Measurements from ENCODE around the gene EMP2. TPM values are rescaled to one million over a fixed set of nuclear protein-coding genes. Genes with fewer than 3 reads are reported as not detected.

Gene EMP2
- total RNA-seq, 6 experiments from 2014 or later: 38.5 to 95.6 (median 58.4) TPM

DNA sequence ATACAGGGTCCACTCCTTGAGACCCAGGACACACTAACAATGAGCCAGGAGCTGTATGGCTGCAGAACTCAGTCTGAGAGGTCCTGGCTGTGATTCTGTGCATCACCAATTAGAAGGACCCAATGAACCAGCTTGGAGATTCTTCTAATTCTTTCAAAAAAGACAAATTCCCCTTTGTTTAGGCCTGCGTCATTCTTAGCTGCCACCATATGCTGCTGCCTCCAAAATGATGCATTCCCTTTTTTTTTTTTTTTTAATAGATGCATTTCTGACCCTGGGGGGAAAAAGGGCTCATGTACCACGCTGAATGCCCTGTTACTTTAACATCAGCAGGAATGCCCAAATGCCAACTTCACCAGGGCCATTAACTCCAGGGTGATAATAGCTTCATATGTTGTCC lies 28.5 kb downstream of the EMP2 start:
- 94% methylated on average over 2 of the region's 2 CpGs for WGBS (ENCODE audit: insufficient coverage, low coverage, low lambda C conversion rate, missing lambda C conversion rate)
- no peak overlapping the region for H3K4me3 ChIP-seq
- peaks cover 0 to 4% (median 0%) of the 10 kb centered on the region in 4 donors for H3K4me1 ChIP-seq
- H3K27ac ChIP-seq: no peak overlapping the region
- peaks cover 0 to 8% (median 2%) of the 10 kb centered on the region in 4 donors for H3K9me3 ChIP-seq
- no peak for TF ChIP-seq CTCF (IDR thresholded peaks at IDR 0.05)
- no peak for TF ChIP-seq POLR2A (IDR thresholded peaks at IDR 0.05)
- ATAC-seq (no peak), DNase-seq (no peak)
- no peaks in the 10 kb centered on the region for H3K27me3 ChIP-seq
- peaks cover 0 to 9% (median 3%) of the 10 kb centered on the region in 4 donors for H3K36me3 ChIP-seq
- intact Hi-C loops (cut with DNase I): no loop called here

GRCh38 chr16:10548404-10548803 lies 32.0 kb downstream of the EMP2 start:
- Histone ChIP-seq H3K36me3 (peaks cover 0 to 39% (median 22%) of the 10 kb centered on the region in 4 donors), H3K27me3 (no peaks in the 10 kb centered on the region), H3K9me3 (peaks cover 0 to 8% (median 0%) of the 10 kb centered on the region in 4 donors), H3K27ac (no peak overlapping the region), H3K4me3 (no peak overlapping the region), H3K4me1 (no peaks in the 10 kb centered on the region)
- 100% methylated on average over 1 of the region's 1 CpG for WGBS (ENCODE audit: insufficient coverage, low coverage, low lambda C conversion rate, missing lambda C conversion rate)
- TF ChIP-seq POLR2A (IDR thresholded peaks at IDR 0.05): no peak
- no peak for TF ChIP-seq CTCF (IDR thresholded peaks at IDR 0.05)
- no peak for ATAC-seq
- intact Hi-C loops (cut with DNase I): no loop called here
- no peak for DNase-seq

- no peak for TF ChIP-seq POLR2A (IDR thresholded peaks at IDR 0.05)
- TF ChIP-seq CTCF (IDR thresholded peaks at IDR 0.05): no peak
- H3K27ac ChIP-seq: no peak overlapping the region
- peaks cover 0 to 8% (median 0%) of the 10 kb centered on the region in 4 donors for H3K9me3 ChIP-seq
- H3K36me3 ChIP-seq: peaks cover 0 to 44% (median 25%) of the 10 kb centered on the region in 4 donors
- no peak overlapping the region for H3K4me3 ChIP-seq
- DNase-seq: no peak
- intact Hi-C loops (cut with DNase I): no loop called here
- 100% methylated on average over 5 of the region's 6 CpGs for WGBS (ENCODE audit: insufficient coverage, low coverage, low lambda C conversion rate, missing lambda C conversion rate)
- H3K4me1 ChIP-seq: no peaks in the 10 kb centered on the region
- ATAC-seq: no peak
- no peaks in the 10 kb centered on the region for H3K27me3 ChIP-seq
Observed at GRCh38 chr16:10547708-10548107, 32.7 kb downstream of the EMP2 start.

DNA sequence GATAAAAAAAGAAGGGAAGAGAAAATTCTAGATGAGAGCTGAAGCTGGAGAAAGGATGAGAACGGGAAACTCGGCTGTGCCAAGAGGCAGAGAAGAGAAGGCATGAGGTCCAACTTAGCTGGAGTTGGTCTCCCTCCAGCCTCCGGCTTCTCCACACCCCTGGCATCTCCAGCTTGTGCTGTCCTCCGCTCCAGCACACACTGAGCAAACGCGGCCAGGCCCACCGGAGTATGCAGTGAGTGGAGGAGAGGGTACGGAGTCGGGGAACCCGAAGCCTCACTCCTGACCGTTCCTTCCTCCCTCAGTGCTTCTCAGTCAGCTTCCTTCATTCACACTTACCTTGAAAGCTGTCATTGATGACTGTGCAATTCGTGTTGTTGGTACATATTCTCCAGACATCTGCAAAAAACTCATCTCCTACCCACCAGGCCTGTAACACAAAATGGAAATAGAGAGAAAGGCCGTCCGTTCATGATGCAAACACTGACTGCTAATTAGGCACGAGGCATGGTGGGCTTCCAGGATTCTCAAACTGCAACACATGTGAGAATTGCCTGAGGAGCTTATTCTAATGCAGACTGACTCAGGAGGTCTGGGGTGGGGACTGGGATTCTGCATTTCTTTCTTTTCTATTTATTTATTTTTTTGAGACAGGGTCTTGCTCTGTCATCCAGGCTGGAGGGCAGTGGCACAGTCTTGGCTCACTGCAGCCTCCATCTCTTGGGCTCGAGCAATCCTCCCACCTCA lies 37.0 kb downstream of the EMP2 start:
- DNase-seq (no peak), ATAC-seq (peak in 1 of 4 donors; percentile 41)
- no peaks in the 10 kb centered on the region for H3K4me1 ChIP-seq
- no peak for TF ChIP-seq POLR2A (IDR thresholded peaks at IDR 0.05)
- TF ChIP-seq CTCF (IDR thresholded peaks at IDR 0.05): no peak
- no peak overlapping the region for H3K4me3 ChIP-seq
- H3K36me3 ChIP-seq: peaks cover 0 to 71% (median 37%) of the 10 kb centered on the region in 4 donors
- no peaks in the 10 kb centered on the region for H3K27me3 ChIP-seq
- H3K27ac ChIP-seq: no peak overlapping the region
- intact Hi-C loops (cut with DNase I): no loop called here
- 81% methylated on average over 8 of the region's 16 CpGs for WGBS (ENCODE audit: insufficient coverage, low coverage, low lambda C conversion rate, missing lambda C conversion rate)
- no peaks in the 10 kb centered on the region for H3K9me3 ChIP-seq
